Astrocyte of the spinal cord (primary cell): ENCODE measurements around the gene LRRC51.
"Not testable (repeated sequence)": the region's sequence is repeated elsewhere in the genome, so short reads cannot be mapped to it uniquely, and the experiment has no call there.

Source experiments
- DNase-seq: peaks from one replicate; pipeline ENCODE4 v3.0.0; 2011; ENCODE audit warnings: low read depth, low spot score
- H3K4me3 ChIP-seq: 2 replicates; pipeline ENCODE4 v1.5.1; 2011; ENCODE audit warnings: low read depth, mild to moderate bottlenecking, low read length, moderate library complexity
- in situ Hi-C: cut with HindIII; loops from 2 replicates; pipeline ENCODE4 v1.10.0; 2017; ENCODE audit warnings: low sequenced_read_pairs
- TF ChIP-seq, protein P1 (sequence below): IDR thresholded peaks from 2 replicates; pipeline ENCODE4 v1.5.1; 2012; ENCODE audit warnings: low read depth, mild to moderate bottlenecking, low read length, inconsistent platforms

LRRC51 gene

GRCh38 chr11:72123117-72123653 is 42.5 kb downstream of the LRRC51 start:
- no peak for DNase-seq
- in situ Hi-C loops, result no loop called here
- H3K4me3 ChIP-seq, result no peak overlapping the region
- TF ChIP-seq, protein P1, sequence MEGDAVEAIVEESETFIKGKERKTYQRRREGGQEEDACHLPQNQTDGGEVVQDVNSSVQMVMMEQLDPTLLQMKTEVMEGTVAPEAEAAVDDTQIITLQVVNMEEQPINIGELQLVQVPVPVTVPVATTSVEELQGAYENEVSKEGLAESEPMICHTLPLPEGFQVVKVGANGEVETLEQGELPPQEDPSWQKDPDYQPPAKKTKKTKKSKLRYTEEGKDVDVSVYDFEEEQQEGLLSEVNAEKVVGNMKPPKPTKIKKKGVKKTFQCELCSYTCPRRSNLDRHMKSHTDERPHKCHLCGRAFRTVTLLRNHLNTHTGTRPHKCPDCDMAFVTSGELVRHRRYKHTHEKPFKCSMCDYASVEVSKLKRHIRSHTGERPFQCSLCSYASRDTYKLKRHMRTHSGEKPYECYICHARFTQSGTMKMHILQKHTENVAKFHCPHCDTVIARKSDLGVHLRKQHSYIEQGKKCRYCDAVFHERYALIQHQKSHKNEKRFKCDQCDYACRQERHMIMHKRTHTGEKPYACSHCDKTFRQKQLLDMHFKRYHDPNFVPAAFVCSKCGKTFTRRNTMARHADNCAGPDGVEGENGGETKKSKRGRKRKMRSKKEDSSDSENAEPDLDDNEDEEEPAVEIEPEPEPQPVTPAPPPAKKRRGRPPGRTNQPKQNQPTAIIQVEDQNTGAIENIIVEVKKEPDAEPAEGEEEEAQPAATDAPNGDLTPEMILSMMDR, result no peak

- H3K4me3 ChIP-seq, result no peak overlapping the region
- in situ Hi-C loops, result no loop called here
- no peak for DNase-seq
- TF ChIP-seq, protein P1, result no peak
Observed at GRCh38 chr11:72124046-72124445, 43.4 kb downstream of the LRRC51 start.

DNA sequence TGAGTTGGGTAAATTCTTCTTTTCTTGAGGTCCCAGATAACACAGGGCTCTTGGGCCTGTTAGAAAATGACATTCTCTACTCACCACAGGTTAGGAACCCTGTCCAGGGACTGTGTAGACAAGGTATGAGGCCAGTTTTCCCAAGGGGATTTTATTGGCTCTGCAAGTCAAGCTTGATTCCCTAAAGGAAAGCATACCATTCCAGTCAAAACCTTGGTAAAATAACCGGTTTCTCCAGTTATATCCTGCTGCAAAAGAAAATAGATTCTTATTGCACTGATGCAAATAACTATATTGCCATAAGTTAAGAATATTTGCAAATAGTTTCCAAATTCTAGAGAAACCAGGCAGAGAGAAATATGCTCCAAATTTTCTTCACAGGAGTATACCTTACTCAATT is 45.3 kb downstream of the LRRC51 start:
- no peak for DNase-seq
- in situ Hi-C loops, result no loop called here

DNA sequence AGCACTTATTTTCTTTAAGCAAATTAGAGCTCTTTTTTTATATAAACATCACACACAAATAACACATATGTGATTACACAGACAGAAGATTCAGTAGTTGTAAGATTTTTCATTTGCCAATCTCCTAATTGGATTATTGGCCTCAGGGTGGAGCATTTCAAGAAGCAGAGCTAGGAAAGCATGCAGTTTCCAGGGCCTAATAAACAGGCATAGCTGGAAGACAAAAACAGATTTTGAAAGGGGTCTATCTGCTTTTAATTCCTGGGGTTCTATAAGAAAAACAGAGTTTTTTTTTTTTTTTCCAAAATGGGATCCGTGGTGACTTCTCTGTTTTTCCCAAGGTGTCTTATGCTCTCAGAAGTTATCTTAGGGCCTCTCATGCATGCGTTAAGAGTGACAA is 47.3 kb downstream of the LRRC51 start:
- DNase-seq, result no peak
- TF ChIP-seq, protein P1, result no peak
- in situ Hi-C loops, result no loop called here
- no peak overlapping the region for H3K4me3 ChIP-seq

More for the DNA sequence above, 45.3 kb downstream of the LRRC51 start:
- TF ChIP-seq, protein P1, result no peak
- no peak overlapping the region for H3K4me3 ChIP-seq

DNA sequence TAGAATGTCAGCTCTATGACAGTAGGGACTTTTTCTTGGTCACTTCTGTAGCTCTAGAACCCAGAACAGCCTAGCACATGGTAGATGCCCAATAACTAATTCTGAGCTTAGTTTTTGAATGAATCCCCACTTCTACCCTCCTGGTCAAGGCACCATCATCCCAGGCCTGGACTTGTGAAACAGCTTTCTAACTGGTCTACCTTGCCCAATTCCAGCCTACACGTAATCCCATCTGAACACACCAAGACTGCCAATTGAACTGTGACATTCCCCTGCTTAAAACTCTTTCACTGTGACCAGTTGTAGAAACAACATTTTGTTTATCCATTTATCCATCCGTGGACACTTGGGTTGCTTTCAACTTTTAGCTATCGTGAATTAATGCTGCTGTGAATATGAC is 48.7 kb downstream of the LRRC51 start:
- TF ChIP-seq, protein P1, result no peak
- no peak for DNase-seq
- no peak overlapping the region for H3K4me3 ChIP-seq
- in situ Hi-C loops, result no loop called here

- DNase-seq, result no peak
- TF ChIP-seq, protein P1, result no peak
- no peak overlapping the region for H3K4me3 ChIP-seq
- in situ Hi-C loops, result no loop called here
Observed at GRCh38 chr11:72132646-72133045, 52.0 kb downstream of the LRRC51 start.

- in situ Hi-C loops, H3K4me3 ChIP-seq, DNase-seq: not testable (repeated sequence)
Observed at GRCh38 chr11:72135473-72135872, 54.8 kb downstream of the LRRC51 start, which contains the start of gene FOLR3. Gene FOLR3, plus strand, starts transcription at chr11:72135725. Its CDS starts 228 bp downstream, at chr11:72135953.
